Globus pallidus (tissue), 1 donor: ENCODE data around the gene SYNE4.

Experiments used
- DNase-seq: peaks from one replicate; pipeline ENCODE4 v3.0.0-alpha.2; 2015; ENCODE audit warnings: low spot score

SYNE4 gene

DNA sequence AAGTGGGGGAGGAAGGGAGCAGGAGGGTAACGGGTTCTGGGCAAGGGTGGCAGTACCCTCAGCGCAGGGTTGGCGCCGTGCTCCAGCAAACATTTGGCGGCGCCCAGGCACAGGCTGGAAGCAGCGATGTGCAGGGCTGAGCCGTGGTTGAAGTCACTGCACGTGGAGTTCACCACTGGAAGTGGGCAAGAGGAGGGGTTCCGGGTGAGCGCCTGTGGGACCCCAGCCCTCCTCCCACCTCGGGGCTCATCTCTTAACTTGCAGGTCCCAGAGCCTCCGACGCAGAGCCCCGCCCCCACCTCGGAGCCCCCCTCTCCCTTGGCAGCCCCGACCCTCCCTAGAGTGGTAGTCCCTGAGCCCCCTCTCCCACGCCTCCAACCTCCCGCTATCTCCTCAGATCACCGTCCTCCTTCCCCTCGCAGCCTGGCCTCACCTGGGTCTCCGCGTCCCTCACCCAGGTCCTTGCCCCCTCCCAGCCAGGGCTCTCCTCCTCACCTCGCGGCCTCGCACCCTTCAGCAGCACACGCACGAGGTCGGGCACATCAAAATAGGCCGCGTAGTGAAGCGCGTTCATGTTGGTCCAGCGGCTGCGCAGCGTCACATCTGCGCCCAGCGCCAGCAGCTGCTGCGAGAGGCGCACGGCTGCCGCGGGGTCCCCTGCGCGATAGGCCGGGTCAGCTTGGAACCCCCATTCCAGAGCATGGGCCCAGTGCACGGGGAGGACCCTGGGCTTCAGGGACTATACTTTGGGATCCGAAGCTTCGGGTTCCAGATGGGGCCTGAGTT is 17.7 kb upstream of the SYNE4 start:
- DNase-seq, result no peak

DNA sequence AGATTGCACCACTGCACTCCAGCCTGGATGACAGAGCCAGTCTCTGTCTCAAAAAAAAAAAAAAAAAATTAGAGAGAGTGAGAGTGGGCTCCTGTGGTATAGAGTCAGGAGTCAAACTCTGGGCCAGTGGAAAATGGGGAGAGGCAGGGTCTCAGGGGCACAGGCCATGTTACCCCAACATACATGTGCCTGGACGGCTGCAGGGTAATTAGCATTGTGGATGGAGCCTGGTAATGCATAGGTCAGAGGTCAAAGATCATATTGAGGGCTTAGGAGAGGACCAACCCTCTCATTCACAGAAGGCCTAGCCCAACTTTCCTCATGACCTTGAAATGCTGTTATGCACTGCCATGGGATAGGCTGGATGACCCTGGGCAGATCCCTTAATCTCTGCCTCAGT is 16.9 kb upstream of the SYNE4 start:
- DNase-seq, result no peak

- no peak for DNase-seq
These were observed 14.8 kb upstream of the SYNE4 start for GRCh38 chr19:36023432-36023831.

GRCh38 chr19:36019061-36019670 is 10.6 kb upstream of the SYNE4 start:
- no peak for DNase-seq

DNA sequence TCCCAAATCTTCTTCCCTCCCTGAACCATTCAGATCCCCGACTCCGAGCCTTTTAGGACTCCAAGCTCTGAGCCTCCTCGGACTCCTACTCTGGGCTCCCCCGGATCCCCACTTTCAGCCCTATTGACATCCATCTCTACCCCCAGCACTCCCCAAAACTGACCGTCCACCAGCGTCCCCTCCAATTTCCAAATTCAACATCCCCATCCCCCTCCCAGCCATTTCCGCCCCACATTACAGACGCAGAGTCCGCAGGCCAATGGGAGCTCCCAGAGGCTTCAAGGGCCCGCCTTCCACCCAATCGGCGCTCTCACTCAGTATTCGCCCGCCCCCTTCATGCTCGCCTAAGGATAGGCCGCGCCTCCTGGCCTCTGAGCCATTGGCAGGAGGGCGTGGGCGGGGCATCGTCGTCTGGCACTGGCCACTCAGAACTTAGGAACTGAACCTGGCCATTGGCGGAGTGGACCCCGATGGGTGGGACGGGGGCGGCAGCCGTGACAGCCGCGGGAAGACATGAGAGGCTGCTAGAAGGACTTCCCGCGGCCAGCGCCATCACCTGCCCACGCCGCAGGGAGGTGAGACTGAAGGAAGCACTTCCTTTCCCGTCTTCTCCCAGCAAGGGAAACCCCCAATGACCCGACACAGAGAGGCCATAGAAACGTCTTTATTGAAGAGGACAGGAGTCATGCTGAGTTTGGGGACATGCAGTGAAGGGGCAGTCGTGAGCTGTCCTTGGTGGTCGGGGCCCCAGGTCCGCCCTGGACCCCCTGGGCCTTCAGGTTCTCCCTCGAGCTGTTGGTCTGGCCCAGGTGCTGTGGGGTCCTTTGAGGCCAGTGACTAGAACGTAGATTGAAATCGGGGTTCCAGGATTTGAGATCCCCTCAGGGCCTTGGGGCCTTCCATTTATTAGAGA is 5.7 kb upstream of the SYNE4 start, which contains the start of gene ALKBH6:
Gene ALKBH6, minus strand, starts transcription at position 202 of the 913 bp plus-strand sequence. CDS start 816 bp downstream, outside the sequence.
- DNase-seq, result peak; percentile 99

DNA sequence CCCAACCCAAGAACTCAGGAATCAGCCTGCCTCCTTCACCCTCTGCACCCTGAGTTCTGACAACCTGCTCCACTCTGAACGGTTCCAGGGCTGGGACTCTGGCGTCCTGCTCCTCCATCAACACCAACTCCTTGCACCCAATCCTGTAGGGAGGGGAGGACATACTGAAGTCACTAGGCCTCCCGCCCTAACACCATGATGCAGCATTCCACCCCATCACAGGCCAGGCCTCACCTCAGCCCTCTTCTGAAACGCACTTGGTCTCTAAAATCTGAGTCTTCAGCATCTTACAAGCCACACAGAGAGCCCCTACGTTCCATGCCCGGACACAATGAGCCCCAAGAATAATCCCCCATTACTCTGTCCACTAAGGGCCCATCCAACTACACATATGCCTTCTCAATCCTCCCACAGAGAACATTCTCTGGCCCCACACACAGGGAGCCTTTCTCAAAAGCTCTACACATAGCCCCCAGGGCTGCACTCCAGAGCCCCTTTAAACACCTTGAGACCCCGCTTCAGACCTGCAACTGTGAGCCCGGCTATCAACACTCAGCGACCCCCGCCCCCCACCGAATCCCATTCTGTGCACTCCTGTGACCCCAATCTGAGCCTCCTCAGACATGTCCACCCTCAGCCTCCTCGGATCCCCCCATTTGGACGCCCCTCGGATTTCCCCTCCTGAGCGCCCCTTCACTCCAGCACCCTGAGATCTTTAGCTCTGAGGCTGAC is 4.8 kb upstream of the SYNE4 start:
- no peak for DNase-seq

DNA sequence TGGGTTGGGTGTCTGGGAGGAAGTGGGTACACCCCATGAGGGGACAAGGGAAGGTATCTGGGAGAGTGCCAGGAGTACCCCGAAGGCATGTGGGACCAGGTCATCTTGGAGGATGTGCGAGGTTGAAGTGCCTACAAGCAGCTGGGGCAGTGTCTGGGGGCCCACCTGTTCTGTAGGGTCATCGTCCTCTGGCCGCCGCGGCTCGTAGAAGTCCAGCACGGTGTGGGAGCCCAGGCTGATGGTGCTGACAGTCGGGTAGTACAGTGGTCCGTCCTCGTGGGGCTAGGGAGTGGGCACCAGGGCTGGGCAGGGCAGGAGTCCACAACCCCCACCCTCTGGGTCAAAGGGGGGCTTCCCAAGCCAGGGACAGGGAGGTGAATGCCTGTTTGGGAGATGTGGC is 1.8 kb upstream of the SYNE4 start:
- DNase-seq, result no peak

GRCh38 chr19:36009633-36010379 is 1.2 kb upstream of the SYNE4 start:
- DNase-seq, result no peak

GRCh38 chr19:36009220-36009619 is 607 bp upstream of the SYNE4 start:
- DNase-seq, result no peak

DNA sequence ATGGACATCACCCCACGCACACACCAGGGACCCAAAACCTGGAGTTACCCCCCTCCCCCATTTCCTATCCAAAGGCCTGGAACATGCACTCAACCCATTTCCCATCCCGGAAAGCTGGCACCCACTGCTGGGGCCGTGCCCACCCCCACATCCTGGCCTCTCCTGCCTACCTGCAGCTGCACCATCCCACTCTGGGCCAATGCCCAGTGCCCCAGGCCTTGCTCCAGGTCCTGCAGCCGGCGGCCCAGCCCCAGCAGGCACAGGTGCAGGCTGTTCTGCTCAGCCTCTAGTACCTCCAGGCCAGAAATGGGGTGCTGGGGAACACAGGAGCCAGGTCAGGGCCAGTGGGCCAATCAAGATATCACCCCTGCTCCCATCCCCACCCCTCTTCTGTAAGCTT is 1.7 kb downstream of the SYNE4 start:
- no peak for DNase-seq

DNA sequence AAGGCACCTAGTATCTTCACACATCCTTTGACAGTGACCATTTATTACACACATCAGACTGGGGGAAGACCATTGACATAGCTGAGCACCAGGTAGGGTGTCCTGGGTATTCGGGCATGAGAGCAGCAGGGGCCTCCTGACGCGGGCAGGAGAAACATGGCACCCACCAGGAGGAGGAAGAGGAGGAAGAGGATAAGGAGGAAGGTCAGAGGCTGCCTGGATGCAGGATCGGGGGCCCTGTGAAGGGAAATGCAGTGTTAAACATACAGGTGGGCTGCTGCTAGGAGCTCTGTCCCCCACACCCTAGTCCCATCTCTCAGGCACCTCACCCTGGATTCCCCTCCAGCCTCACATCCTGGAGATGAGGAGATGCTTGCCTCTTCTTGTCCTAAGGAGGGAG is 5.3 kb downstream of the SYNE4 start:
- no peak for DNase-seq

- DNase-seq, result no peak
These were observed 7.0 kb downstream of the SYNE4 start for GRCh38 chr19:36001605-36002004.

- DNase-seq, result no peak
These were observed 11.8 kb downstream of the SYNE4 start for GRCh38 chr19:35996777-35997176.

DNA sequence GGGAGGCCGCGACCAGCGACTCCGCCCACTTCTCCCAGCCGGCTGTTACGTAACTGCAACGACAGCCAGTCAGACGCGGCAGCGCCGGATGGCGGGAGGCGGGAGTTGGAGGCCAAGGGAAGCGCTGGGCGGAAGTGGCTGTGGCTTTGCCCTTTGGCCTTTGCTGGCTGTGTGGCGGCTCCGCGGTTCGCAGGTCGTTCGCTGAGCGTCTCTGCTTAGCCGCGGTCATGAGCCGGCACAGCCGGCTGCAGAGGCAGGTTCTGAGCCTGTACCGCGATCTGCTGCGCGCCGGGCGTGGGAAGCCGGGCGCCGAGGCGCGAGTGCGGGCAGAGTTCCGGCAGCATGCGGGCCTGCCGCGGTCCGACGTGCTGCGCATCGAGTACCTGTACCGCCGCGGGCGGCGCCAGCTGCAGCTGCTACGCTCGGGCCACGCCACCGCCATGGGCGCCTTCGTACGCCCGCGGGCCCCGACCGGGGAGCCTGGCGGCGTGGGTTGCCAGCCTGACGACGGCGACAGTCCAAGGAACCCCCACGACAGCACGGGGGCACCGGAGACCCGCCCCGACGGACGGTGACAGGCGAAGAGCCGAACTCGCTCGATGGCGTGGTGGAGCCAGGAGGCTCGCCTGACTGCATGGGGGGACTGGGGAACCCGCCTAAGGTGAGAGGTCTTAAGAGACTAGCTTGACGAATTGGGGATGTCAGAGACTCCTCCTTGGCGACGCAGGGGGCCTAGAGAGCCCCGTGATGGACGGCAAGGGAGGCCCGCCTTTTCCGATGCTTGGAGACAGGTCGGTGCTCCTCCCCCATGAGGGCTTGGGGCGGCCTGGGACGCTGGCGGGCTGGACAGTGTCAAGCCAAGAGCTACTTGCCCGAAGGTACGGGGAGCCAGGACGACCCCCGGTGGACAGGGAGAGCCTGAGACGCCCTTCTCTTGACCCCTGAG is 13.3 kb downstream of the SYNE4 start, which contains the start of gene SDHAF1:
Gene SDHAF1, plus strand, starts transcription at position 141 of the 946 bp plus-strand sequence. Its CDS starts 87 bp downstream, at position 228.
- peak; percentile 95 for DNase-seq

GRCh38 chr19:35993923-35994598 is 14.6 kb downstream of the SYNE4 start:
- no peak for DNase-seq

DNA sequence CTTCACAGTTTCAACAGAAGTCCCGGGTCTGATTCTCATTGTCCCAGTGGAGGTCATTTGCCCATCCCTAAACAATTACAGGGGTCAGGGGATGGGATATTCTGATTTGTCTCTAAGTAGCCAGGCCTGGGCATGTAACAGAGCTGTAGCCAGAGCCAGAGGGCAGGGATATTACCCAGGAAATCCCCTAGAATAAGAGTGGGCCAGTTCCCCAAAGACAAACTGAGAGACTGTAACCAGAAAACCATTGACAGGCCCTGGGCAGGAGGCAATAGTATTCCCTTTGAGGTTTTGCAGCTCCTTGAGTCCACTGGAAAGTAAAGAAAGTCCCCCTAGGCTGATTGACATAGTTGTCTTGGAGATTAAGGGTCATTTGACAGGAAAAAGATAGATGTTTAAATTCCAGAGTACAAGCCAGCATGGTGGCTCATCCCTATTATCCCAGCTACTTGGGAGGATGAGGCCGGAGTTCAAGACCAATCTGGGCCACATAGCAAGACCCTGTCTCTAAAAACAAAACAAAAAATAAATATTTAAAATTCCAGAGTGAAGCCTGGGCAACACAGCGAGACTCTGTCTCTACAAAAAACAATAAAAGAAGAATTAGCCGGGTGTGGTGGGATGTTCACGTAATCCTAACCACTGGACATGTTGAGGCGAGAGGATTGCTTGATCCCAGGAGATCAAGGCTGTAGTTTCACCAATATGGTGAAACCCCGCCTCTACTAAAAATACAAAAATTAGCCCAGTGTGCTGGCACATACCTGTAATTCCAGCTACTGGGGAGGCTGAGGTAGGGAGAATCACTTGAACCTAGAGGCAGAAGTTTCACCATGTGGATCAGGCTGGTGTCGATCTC is 15.5 kb downstream of the SYNE4 start:
- no peak for DNase-seq

DNA sequence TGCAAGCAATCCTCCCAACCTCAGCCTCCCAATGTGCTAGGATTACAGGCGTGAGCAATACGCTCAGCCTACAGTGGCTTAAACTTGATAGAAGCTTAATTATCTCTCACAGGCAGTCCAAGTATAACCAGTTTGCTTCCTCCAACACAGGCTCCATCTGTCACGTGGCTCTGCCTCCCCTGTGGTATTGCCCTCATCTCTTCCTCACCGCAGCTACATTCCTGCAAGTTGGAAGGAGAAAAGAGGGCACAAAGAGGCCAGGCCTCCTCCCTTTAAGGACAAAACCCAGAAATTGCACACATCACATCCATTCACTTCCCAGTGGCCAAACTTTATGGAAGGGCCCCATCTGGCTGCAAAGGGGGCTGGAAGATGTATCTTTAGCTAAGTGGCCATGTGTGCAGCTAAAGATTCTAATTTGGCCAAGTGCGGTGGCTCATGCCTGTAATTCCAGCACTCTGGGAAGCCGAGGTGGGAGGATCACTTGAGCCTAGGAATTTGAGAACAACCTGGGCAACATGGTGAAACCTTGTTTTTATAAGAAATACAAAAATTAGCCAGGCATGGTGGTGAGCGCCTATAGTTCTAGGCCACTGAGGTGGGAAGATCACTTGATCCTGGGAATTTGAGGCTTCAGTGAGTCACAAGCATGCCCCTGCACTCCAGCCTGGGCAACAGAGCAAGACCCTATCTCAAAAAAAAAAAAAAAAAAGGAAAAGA is 16.7 kb downstream of the SYNE4 start:
- DNase-seq, result no peak
